ENCODE measurements around the gene GRB7.
"Not testable (repeated sequence)": the region's sequence is repeated elsewhere in the genome, so short reads cannot be mapped to it uniquely, and the experiment has no call there.

GRB7 gene

DNA sequence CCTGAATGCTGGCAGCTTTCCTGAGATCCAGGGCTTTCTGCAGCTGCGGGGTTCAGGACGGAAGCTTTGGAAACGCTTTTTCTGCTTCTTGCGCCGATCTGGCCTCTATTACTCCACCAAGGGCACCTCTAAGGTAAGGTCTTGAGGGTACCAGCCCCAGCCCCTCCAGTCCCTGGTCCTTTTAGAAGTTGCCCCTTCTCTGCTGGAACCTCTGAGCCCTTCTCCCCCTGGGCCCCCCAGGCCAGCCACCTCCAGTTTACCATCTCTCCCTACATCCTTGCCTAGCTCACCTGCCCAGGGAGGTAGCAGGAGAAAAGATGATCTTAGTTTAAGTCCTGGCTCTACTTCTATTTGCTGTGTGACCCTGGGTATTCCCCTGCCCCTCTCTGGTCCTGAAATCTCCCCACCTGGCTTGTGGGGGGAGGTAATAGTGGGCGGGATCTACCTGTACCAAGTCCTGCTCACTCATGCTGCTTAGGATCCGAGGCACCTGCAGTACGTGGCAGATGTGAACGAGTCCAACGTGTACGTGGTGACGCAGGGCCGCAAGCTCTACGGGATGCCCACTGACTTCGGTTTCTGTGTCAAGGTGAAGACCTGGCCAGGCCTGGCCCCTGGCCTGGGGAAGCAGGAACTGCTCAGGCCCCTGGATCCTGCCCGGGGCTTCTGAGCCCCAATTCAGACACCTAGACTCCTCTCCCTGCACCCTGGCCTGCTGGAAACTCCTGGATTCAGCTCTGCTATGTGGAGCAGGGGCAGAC is 6.5 kb downstream of the GRB7 start:
- TF ChIP-seq, protein P1, sequence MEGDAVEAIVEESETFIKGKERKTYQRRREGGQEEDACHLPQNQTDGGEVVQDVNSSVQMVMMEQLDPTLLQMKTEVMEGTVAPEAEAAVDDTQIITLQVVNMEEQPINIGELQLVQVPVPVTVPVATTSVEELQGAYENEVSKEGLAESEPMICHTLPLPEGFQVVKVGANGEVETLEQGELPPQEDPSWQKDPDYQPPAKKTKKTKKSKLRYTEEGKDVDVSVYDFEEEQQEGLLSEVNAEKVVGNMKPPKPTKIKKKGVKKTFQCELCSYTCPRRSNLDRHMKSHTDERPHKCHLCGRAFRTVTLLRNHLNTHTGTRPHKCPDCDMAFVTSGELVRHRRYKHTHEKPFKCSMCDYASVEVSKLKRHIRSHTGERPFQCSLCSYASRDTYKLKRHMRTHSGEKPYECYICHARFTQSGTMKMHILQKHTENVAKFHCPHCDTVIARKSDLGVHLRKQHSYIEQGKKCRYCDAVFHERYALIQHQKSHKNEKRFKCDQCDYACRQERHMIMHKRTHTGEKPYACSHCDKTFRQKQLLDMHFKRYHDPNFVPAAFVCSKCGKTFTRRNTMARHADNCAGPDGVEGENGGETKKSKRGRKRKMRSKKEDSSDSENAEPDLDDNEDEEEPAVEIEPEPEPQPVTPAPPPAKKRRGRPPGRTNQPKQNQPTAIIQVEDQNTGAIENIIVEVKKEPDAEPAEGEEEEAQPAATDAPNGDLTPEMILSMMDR (conservative IDR thresholded peaks at IDR 0.05; ENCODE audit: low read length) = no peak
- H3K4me3 ChIP-seq (ENCODE audit: low read length) = no peak overlapping the region
- no peak for DNase-seq (ENCODE audit: low read depth)

DNA sequence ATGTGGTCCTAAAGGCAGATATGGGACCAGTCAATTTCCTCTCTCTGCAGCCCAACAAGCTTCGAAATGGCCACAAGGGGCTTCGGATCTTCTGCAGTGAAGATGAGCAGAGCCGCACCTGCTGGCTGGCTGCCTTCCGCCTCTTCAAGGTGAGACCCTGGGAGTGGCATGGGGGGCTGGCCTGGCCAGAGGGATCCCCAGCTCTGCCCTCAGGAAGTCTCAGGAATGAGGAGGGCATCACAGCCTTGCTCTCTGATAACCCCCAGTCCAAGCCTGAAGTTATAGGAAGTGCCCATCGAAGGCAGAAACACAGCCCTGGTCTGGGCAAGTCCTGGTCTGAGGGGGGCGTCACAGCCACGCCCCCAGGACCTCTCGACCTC is 7.1 kb downstream of the GRB7 start:
- H3K4me3 ChIP-seq (ENCODE audit: low read length) = no peak overlapping the region
- TF ChIP-seq, protein P1 (conservative IDR thresholded peaks at IDR 0.05; ENCODE audit: low read length) = no peak
- no peak for DNase-seq (ENCODE audit: low read depth)

GRCh38 chr17:39745335-39746144 is 7.8 kb downstream of the GRB7 start:
- DNase-seq (ENCODE audit: low read depth) = no peak
- TF ChIP-seq, protein P1 (conservative IDR thresholded peaks at IDR 0.05; ENCODE audit: low read length) = no peak
- H3K4me3 ChIP-seq (ENCODE audit: low read length) = no peak overlapping the region

DNA sequence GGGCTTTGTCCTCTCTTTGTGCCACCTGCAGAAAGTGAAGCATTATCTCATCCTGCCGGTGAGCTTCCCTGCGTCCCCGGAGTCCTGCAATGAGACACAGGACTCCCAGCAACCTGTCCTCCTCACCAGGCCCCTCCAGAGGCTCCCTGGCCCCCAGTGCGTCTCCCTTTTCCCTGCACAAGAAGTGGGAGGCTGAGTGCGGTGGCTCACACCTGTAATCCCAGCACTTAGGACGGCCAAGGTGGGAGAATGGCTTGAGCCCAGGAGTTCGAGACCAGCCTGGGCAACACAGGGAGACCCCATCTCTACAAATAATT is 8.4 kb downstream of the GRB7 start:
- no peak for DNase-seq (ENCODE audit: low read depth)
- TF ChIP-seq, protein P1 (conservative IDR thresholded peaks at IDR 0.05; ENCODE audit: low read length) = no peak
- H3K4me3 ChIP-seq (ENCODE audit: low read length) = no peak overlapping the region

DNA sequence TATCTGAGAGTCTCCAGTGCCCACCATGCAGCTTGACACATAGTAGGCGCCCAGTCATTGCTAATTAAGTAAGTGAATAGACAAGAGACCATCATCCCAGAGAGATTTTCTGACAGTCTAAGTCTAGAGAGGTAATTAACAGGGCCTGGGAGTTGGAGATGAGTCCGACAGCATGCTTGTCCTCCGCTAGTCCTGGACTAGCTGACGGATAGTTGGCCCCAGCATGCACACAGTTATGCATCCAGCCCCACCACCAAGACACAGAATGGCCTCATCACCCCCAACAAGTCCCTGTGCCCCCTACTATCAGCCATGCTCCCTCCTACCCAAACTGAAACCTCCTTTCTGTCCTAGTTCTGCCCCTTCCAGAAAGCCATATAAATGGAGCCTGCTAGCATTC is 10.0 kb downstream of the GRB7 start:
- TF ChIP-seq, protein P1 (conservative IDR thresholded peaks at IDR 0.05; ENCODE audit: low read length) = no peak
- H3K4me3 ChIP-seq (ENCODE audit: low read length) = no peak overlapping the region
- DNase-seq (ENCODE audit: low read depth) = no peak

DNA sequence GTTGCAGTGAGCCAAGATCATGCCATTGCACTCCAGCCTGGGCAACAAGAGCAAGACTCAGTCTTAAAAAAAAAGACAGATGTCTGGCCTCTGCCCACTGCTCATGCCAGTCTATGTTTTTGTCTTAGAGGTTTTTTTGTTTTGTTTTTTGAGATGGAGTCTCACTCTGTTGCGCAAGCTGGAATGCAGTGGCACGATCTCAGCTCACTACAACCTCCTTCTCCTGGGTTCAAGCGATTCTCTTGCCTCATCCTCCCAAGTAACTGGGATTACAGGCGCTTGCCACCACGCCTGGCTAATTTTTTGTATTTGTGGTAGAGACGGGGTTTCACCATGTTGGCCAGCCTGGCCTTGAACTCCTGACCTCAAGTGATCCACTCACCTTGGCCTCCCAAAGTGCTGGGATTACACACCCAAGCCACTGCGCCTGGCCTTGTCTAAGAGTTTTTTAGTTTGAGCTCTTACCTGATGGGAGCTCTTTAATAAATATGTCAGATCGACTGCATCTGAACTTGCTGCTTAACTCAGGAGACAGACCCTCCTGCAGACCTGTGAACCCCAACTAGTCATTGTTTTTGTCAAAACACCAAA is 10.8 kb downstream of the GRB7 start:
- not testable (repeated sequence) for H3K4me3 ChIP-seq (ENCODE audit: low read length); DNase-seq (ENCODE audit: low read depth)

GRCh38 chr17:39750131-39751015 is 12.6 kb downstream of the GRB7 start:
- TF ChIP-seq, protein P1 (conservative IDR thresholded peaks at IDR 0.05; ENCODE audit: low read length) = no peak
- DNase-seq (ENCODE audit: low read depth) = no peak
- H3K4me3 ChIP-seq (ENCODE audit: low read length) = no peak overlapping the region
